Stimulated activated CD4-positive, alpha-beta T cell treated with anti-CD3 and anti-CD28 coated beads, Interleukin-1b, Interleukin-23, amount 100 ng/mL, for 24 hours (primary cell): Measurements from ENCODE around the gene ZNF521.

Experiments used
- DNase-seq, 4 experiments: peaks; one replicate each; pipeline ENCODE4 v3.0.0-alpha.2; 2020; ENCODE audit warnings: low read depth in 4 of 4, low spot score in 1 of 4

ZNF521 gene

DNA sequence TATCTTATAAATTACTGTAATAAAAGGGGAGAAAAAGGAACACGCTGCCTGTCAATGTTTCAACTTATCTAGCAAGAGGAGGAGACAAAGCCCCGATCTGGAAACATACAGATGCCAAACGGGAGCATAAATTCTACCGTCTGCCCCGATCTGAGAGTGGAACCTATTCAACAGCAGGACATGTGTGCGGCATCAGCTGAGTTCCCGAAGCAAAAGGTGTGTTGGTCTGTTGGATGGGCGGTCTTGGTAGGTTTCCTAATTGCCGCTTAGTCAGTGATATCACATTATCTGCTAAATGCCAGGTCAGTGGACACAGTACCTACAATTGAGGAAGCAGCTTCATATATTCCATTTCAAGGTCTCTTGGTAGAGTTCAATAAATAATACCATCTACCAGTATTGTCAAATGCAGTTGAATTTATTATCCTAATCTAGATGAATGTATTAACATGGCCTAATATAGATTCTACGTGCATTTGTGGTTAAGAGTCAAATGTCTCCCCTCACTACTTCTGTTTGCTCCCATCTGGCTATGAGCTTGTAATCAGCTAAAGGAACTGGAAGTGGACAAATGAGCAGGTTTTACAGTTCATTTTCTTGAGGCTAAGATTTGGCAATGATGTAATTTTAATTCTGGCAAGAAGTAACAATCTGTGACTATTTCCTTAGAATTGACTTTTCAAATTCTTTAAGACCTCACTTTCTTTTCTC is 219.0 kb downstream of the ZNF521 start:
- no peak for DNase-seq

DNA sequence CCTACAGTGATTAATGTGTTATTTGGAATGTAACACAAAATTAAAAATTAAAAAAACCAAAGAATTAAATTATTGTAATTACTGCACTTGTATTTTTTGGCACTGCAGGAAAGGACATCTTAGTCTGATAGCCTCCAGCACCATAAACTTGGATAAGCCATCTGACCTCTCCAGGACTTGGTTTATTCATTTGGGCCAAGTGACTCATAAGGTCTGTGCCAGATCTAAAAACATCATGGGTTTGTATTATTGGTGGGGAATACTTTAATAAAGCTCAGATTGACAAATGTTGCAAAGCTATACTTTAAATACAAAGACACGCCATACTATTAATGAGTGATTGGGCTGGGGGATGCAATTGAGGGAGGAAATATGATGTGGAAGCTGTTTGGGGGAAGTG is 225.2 kb downstream of the ZNF521 start:
- no peak for DNase-seq

DNA sequence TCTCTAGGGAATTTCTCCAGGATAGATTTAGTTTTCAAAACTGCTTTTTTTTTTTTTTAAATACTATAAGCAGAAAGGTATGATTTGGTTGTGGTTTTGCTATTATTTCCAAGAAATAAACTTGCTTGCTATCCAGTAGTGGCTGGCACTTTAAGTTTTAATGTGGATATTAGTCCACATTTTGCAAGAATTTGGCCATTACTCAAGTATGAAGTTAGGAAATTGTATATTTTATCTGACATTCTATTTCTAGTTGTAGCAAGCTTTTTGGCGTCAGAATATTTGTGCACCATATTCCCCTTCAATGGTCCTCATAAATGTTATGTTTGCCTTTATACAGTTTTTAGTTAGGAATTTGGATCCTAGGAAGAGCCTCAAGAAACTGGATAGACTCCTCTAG is 226.3 kb downstream of the ZNF521 start:
- no peak for DNase-seq

DNA sequence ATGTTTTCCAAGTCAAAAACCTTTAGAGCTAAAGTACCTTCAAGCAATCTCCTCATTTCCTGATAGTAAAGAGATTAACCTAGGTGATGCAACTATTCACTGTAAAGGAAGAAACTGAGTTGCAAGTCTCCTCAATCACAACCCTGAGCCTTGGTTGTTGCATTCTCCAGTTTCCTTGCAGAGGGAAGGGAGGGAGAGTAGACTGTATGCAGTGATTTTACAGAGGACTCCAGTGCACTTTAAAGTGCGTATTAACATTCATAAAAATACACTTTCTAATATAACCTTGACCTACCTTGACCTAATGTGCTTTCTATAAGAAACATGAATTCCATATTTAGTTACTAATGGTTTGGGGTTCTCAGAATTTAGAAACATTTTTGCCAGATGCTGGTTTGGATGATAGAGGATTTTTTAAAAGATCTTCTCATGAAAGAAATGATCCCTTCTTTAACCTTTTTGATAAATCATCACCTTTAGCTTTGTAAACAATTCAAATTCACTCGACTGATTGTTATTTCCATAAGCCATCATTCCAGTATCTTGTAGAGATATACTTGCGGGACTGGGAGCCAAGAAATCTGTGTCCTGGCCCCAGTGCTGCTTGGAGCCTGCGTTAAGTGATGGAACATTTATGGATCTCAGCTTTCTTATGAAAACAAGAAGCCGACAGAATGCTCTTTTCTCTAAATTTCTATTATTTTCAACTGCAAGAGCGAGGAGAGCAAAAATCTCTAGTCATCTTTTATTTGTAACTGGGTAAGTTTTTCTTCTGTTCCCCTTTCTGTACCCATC is 228.3 kb downstream of the ZNF521 start:
- DNase-seq: no peak

DNA sequence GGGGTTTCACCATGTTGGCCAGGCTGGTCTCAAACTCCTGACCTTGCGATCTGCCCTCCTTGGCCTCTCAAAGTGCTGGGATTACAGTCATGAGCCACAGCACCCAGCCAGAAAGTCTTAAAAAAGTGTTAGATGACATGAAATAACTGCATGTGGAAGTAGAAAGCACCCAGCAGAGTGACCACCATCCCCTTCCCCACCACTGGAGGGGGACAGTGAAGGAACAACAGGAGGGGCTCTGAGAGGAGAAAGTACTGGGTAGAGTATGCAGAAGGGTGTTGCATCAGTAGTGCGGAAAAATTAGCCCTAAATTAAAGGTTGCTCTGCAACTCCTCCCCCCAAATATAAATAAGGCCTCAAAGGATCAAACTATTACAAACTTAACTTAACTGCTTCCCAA is 230.5 kb downstream of the ZNF521 start:
- no peak for DNase-seq

DNA sequence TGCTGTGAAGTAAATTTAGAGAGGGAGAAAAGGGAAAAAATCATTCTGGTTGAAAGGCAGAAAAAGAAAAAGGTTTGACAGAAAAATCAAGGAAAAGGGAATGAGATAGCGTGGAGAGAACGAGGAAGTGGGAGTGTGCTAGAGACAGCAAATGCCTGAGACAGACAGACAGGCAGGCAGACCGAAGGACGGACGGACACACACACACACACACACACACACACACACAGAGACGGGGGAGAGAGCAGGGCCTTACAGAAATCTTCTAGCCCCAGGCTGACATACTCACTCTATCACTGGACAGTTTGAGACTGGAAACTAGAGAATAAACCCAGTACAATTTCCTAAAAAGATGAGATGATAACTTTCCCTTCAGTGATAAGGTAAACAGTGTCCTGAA is 238.4 kb downstream of the ZNF521 start:
- DNase-seq: no peak

DNA sequence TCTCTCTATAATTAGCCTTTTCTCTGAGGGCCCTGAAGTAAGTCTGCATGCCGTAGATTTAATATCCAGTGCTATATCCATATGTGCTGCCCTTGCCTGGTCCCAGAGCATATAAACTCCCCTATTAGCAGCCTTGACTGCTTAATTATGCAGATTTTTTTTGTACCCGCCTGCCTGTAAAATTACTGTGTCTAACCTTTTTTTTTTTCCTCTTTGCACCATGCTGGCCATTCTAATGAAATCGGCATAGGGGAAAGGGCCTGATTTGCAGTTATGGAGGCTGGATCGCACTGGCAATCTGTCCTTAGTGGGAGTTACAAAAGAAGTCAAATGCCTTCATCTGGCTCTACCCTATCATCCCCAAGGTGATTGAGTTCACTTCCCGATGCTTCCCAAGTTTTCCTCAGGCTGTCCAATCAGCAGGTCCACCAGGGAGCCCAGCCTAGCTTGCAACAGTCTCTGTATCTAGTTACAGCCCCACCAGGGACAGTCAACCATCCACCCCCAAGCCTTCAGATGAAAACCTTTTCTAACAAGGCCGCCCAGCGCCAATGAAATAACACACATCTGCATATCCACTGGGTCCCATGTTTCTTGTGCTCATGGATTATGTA is 239.0 kb downstream of the ZNF521 start:
- no peak for DNase-seq

DNA sequence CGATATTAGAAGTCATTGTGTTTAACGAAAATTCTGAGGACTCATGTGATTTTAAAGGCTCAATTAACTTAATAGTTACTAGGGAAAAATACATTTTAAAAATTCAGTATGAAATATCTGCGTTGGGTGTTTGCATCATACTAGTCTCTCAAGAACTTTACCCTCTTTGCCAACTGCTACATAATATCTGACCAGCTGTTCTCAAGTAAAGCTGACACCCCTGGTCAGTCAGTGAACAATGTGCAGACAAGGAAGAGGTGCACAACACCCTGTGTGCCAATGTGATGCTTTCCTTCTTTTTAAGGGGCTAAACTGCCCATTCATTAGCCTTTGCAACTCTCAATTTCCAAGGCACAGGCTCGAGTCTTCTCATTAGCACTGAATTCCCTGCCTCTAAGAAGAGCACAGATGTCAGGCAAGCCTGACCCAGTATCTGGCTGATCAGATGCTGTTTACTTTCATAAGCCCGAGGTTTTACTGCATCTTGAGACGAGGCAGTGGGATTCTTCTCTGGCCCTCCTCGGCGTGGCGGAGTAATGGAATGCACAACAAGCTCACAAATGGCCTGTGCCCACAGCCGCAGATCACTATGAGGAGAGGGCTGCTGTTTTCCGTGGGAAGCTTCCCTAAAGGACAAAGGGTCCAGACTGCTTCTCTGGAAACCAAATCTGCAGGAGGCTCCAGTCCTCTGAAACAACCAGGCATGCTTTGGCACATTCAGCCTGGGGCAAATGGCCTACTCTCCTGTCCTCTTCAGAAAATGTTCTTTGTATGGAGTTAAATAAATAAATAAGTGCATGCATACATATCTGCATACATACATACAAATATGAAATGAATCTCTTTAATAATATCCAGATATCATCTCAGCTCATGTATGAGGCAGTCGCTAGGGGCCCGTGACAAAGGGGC is 240.3 kb downstream of the ZNF521 start:
- no peak for DNase-seq

DNA sequence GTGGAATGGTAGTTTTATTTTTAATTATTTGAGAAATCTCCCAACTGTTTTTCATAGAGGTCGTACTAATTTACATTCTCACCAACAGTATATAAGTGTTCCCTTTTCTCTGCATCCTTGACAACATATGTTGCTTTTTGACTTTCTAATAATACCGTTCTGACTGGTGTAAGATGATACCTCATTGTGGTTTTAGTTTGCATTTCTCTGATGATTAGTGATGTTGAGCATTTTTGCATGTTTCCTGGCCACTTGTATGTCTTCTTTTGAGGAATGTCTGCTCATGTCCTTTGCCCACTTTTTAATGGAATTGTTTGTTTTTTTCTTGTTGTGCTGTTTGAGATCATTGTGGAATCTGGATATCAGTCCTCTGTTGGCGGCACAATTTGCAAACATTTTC is 242.5 kb downstream of the ZNF521 start:
- no peak for DNase-seq

DNA sequence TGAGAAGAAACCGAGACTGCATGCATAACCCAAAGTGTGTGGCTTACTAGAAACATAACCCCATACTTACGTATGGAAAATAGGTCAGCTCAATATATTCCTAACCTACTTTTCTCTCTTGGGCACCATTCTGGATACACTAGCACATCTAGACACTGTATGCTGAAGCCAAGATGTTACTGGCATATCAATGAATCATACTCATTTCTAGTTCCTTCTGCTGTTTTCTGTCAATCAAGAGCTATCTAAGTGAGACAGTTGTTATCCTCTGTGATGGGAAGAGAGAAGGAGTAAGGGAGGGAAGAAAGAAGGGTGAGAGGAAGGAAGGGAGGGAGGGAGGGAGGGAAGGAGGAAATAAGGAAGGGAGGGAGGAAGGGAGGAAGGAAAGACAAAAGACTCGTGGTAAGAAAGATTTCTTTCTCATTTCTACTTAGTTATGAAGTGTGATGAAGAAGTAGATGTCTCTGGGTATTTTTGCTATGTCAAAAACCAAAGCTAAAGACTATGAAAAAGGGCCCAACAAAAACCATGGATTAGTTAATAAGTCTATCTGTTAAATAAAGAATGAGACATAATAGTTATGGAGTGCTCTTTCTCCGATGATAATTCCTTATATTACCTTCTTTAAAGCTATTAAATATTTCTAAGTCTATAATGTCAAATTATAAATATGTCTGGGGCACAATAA is 248.4 kb downstream of the ZNF521 start:
- no peak for DNase-seq

DNA sequence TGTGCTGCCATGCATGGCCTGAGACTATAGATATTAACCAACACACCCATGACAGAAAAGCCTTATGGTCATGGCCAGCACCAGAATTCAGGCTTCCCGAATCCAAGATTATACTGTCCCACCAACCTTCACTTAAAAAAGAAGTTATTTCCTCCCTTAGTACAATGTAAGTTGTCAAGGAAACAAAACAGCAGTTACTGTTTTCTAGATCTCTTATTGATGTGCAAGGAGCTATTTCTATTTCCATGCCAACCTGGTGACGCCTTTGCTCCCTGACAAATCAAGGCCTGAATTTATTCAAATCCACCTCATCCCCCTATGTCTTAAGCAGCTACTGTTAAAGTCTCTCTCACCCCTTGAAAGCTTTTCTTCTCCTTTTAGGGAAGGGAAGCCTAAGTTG is 249.3 kb downstream of the ZNF521 start:
- DNase-seq: no peak

DNA sequence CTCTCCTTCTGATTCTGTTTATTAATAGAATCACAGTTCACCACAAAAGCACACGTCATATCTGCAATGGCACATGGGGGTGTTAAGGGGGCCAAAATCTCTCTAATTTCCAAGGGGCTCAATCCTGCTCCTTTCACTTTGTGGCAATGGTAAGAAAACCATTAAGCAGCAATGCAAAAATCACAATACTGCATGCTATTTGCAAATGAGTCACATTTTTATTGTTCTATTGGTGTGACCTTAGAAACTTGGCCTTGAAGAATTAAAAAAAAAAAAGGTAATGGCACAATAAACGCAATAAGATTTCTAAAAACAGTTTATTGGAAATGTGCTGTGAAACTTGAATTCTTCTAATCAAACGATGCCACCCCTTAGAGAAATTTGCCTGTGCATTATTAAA is 251.5 kb downstream of the ZNF521 start:
- DNase-seq: no peak

DNA sequence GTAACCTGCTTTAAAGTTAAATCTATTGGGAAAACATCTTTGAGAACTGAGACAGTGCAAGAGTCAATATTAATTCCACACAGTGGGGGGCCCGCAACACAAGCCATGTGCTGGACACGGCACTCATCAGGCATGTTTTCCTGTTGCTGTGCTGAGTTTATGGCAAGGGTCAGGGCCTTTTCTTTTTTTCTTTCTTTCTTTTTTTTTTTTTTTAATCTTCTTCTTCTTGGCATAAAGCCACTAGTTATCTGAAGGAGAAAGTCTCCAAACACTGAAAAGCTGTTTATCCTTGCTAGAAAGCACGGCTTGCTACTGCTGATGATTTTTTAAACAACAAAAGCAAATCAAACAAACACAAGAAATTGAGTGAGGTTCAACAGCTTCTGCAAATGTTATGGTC is 252.1 kb downstream of the ZNF521 start:
- DNase-seq: no peak

DNA sequence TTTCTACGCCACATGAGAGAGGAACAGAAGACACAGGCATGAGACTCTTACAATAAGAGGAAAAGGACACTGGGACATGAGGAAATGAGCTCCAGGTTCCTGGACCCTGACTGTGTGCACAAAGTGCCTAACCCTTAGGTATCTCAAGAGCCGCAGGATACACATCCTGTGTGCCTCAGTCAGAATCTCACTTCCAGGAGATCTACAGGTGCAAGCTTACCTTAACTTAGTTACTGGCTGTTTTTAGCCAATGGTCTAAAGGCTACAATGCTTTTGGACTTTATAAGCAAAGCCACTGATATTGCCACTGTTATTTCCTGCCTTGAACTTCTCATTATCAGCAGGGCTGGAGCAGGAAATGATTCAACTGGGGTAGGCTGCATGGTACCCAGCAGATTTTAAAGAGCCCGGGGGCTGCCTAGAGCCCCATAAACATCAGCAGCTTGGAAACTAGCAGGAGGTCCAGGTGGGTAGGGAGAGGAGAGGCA is 254.4 kb downstream of the ZNF521 start:
- no peak for DNase-seq

DNA sequence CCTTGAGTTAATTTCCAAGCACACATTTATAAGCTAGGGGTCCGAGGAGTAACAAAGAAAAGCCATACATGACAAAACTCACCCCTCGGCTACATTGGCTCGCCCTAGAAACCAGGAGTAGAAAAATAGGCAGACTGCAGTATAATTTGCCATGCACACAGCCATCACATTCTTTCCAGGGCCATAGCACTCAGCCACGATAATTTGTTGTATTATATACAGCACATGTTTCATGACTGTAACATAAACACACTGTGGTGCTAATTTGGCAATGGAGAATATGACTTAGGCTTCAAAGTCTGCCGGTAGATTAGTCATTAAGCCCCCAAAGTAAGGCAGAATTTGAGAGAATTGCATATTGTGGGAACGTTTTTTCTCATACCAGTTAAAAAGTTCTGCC is 254.9 kb downstream of the ZNF521 start:
- no peak for DNase-seq

DNA sequence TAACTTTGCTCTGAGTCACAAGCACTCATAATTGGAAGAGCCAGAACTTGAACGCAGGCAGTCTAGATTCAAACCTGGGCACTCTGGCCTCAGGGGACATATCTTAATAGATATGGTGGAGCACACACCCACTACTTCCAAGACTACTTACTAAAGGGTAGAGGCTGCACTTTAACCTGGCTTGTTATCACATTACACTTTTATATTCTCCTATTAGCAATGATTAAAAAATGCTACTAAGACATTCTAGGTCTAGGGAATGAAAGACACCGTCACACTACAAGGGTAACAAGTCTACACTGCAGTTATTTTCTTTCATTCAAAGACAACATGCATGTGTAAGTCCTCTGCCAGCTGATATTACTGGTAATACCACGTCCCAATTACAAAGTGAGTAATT is 258.8 kb downstream of the ZNF521 start:
- no peak for DNase-seq

DNA sequence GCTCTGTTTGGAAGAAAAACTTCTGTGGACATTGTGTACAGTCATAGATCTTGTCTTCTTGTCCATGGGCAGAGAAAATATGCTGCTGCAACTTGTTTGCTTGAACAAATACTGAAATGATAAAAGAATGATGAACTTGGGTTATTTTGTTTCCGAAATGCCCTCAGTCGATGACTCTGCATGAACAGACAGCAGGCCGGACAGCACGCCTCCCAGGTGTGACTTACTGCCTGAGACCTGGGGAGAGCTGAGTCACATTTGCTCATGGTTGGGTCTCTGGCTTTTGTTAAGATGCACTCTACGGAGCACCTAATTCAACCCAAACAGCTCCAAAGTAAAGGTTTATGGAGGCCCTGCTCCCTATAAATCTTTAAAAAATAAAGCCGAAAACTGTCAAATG is 262.5 kb downstream of the ZNF521 start:
- no peak for DNase-seq

DNA sequence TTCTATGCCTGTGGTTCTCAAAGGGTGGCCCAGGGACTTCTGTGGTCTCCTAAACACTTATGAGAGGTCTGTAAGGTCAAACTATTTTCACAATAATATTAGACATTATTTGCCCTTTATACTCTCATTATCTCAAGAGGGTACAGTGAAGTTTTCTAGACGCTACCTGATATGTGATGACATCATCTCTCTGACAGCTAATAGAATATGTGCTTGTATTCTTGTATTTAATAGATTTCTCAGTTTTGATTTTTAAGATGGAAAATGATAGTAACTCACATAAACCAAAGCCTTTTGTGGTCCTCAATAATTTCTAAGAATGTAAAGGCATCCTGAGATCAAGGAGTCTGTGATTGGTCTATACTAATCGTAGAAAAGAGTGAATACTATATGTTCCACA is 265.1 kb downstream of the ZNF521 start:
- no peak for DNase-seq

DNA sequence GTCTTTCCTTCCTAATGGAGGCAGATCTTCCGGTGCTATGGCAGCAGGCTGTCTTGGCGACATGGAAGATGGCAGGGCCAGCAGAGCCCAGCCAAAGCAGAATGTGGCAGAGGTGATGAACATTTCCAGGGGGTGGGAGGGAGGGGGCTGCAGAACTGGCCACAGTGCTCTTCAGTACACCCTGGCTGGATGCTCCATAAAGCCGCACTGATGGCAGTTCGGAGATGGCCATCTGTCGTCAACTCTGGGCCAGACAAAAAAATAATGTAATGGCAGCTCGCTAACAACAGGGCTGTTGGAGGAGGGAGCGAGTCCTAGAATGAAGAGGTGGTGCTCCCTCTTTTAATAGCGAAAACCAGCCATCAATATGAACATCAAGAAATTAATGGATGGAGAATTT is 271.0 kb downstream of the ZNF521 start:
- no peak for DNase-seq

DNA sequence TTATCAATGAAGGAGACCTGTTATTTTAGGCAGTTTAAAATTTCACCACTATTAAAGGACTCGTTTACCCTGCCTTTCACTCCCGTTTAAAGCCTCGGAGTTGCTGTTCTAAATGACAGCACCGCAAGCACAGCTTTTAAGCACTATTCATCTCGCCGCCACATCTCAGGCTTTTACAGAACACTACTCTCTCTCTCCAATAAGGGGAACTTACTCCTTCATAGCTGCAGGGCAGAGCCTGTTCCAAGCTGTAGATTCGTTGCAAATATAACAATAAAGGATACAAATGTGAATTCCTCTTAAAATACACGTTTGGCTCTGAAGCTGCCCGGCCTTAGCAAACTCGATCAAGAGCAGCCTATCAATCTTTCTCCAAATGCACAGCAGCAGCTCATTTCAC is 271.8 kb downstream of the ZNF521 start:
- no peak for DNase-seq
